Right atrium auricular region (tissue), 2 donors: ENCODE results near the gene GRIK4. TPM values are rescaled to one million over a fixed set of nuclear protein-coding genes. Genes with fewer than 3 reads are reported as not detected.
"Not testable (repeated sequence)": the region's sequence is repeated elsewhere in the genome, so short reads cannot be mapped to it uniquely, and the experiment has no call there.

Experiments
- DNase-seq: peaks from one replicate; pipeline ENCODE4 v3.0.0-alpha.2; 2019; ENCODE audit warnings: low spot score
- H3K27ac ChIP-seq, 2 donors: fragments of 200-600 bp; sonication (generic); 1 replicate in 1 of 2; 2 replicates in 1 of 2; pipeline ENCODE4 v1.5.1; 2016 to 2019
- H3K27me3 ChIP-seq, 2 donors: fragments of 200-600 bp; sonication (generic); one replicate each; pipeline versions ENCODE4 v1.5.1 to v1.6.0; 2017 to 2019
- H3K36me3 ChIP-seq: fragments of 200-600 bp; sonication (generic); one replicate; pipeline ENCODE4 v1.5.1; 2016
- H3K4me1 ChIP-seq, 2 donors: fragments of 200-600 bp; sonication (generic); one replicate each; pipeline versions ENCODE4 v1.5.1 to v1.6.0; 2017 to 2019
- H3K4me3 ChIP-seq, 2 donors: fragments of 200-600 bp; sonication (generic); 1 replicate in 1 of 2; 2 replicates in 1 of 2; pipeline ENCODE4 v1.5.1; 2017 to 2019; ENCODE audit warnings: mild to moderate bottlenecking in 1 of 2, moderate library complexity in 1 of 2
- H3K9me3 ChIP-seq, 2 donors: fragments of 200-600 bp; sonication (generic); one replicate each; pipeline ENCODE4 v1.5.1; 2019
- CTCF ChIP-seq, 2 donors: fragments of 200-600 bp; sonication (generic); IDR thresholded peaks; one replicate each; pipeline ENCODE4 v1.5.1; 2019; ENCODE audit warnings: antibody characterized with exemption in 2 of 2
- total RNA-seq, 2 donors: library from RNA; depleted of rRNA; stranded (reverse); fragments of >200 nt; gene quantifications; one replicate each; pipeline ENCODE4 v1.1.0, GENCODE V29; 2016

The GRIK4 gene
- total RNA-seq, 2 donors from 2014 or later, result 0.04 to 0.30 TPM

- DNase-seq, result no peak
- no peaks in the 10 kb centered on the region for H3K36me3 ChIP-seq
- no peak for TF ChIP-seq CTCF (IDR thresholded peaks at IDR 0.05)
- H3K9me3 ChIP-seq, result no peaks in the 10 kb centered on the region
- no peaks in the 10 kb centered on the region for H3K4me1 ChIP-seq
- no peak overlapping the region for H3K4me3 ChIP-seq
- no peaks in the 10 kb centered on the region for H3K27me3 ChIP-seq
- H3K27ac ChIP-seq, result no peak overlapping the region
Measured at GRCh38 chr11:120780239-120780638, 268.7 kb downstream of the GRIK4 start.

GRCh38 chr11:120781486-120782120 is 270.1 kb downstream of the GRIK4 start:
- Histone ChIP-seq H3K4me1 (no peaks in the 10 kb centered on the region), H3K4me3 (no peak overlapping the region), H3K27me3 (no peaks in the 10 kb centered on the region), H3K9me3 (no peaks in the 10 kb centered on the region), H3K36me3 (no peaks in the 10 kb centered on the region), H3K27ac (no peak overlapping the region)
- no peak for TF ChIP-seq CTCF (IDR thresholded peaks at IDR 0.05)
- peak; percentile 46 for DNase-seq

GRCh38 chr11:120784566-120785251 is 273.2 kb downstream of the GRIK4 start:
- DNase-seq, result peak; percentile 40
- Histone ChIP-seq H3K27me3 (no peaks in the 10 kb centered on the region), H3K27ac (no peak overlapping the region), H3K4me1 (no peaks in the 10 kb centered on the region), H3K36me3 (no peaks in the 10 kb centered on the region), H3K9me3 (no peaks in the 10 kb centered on the region), H3K4me3 (no peak overlapping the region)
- TF ChIP-seq CTCF (IDR thresholded peaks at IDR 0.05), result no peak

- peak; percentile 38 for DNase-seq
- H3K4me1 ChIP-seq, result no peaks in the 10 kb centered on the region
- no peaks in the 10 kb centered on the region for H3K9me3 ChIP-seq
- no peaks in the 10 kb centered on the region for H3K27me3 ChIP-seq
- no peak for TF ChIP-seq CTCF (IDR thresholded peaks at IDR 0.05)
- no peaks in the 10 kb centered on the region for H3K36me3 ChIP-seq
- H3K4me3 ChIP-seq, result no peak overlapping the region
- no peak overlapping the region for H3K27ac ChIP-seq
Measured at GRCh38 chr11:120785576-120785975, 274.0 kb downstream of the GRIK4 start.

GRCh38 chr11:120786206-120786735 is 274.7 kb downstream of the GRIK4 start:
- H3K4me3 ChIP-seq, result no peak overlapping the region
- no peaks in the 10 kb centered on the region for H3K9me3 ChIP-seq
- H3K27me3 ChIP-seq, result no peaks in the 10 kb centered on the region
- no peak overlapping the region for H3K27ac ChIP-seq
- H3K4me1 ChIP-seq, result no peaks in the 10 kb centered on the region
- no peaks in the 10 kb centered on the region for H3K36me3 ChIP-seq
- no peak for TF ChIP-seq CTCF (IDR thresholded peaks at IDR 0.05)
- peak; percentile 38 for DNase-seq

- not testable (repeated sequence) for H3K36me3 ChIP-seq, H3K27ac ChIP-seq, H3K4me1 ChIP-seq, H3K27me3 ChIP-seq, DNase-seq, H3K9me3 ChIP-seq, H3K4me3 ChIP-seq
Measured at GRCh38 chr11:120787224-120787623, 275.7 kb downstream of the GRIK4 start.
